NCI-H1694 (cell line): ENCODE results near the gene RBM39.
"Not testable (repeated sequence)": the region's sequence is repeated elsewhere in the genome, so short reads cannot be mapped to it uniquely, and the experiment has no call there.

Experiments used
- DNase-seq: peaks from one replicate; lab custom pipeline; 2025; lab: John Stamatoyannopoulos, UW

Gene RBM39

DNA sequence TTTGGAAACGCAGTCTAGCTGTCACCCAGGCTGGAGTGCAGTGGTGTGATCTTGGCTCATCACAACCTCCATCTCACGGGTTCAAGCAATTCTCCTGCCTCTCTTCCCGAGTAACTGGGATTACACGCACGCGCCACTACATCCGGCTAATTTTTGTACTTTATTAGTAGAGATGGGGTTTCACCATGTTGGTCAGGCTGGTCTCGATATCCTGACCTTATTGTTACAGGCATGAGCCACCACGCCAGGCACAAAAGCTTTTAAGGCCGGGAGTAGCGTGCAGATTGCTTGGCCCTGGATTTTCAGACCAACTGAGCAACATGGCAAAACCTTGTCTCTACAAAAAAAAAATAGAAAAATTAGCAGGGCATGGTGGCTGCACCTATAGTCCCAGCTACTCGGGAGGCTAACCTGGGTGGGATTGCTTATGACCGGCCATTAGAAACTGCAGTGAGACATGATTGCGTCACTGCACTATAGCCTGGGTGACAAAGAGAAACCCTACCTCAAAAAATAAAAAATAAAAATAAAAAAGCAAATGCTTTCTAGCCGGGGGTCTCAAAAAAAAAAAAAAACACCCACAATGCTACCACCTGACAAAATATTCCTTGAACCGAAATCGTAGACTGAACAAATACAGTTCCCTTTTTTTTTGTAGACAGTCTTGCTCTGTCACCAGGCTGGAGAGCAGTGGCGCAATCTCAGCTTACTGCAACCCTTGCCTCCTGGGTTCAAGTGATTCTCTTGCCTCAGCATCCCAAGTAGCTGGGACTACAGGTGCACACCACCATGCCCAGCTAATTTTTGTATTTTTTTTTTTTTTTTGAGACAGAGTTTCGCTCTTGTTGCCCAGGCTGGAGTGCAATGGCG, 15.0 kb downstream of the RBM39 start:
- DNase-seq: no peak

DNA sequence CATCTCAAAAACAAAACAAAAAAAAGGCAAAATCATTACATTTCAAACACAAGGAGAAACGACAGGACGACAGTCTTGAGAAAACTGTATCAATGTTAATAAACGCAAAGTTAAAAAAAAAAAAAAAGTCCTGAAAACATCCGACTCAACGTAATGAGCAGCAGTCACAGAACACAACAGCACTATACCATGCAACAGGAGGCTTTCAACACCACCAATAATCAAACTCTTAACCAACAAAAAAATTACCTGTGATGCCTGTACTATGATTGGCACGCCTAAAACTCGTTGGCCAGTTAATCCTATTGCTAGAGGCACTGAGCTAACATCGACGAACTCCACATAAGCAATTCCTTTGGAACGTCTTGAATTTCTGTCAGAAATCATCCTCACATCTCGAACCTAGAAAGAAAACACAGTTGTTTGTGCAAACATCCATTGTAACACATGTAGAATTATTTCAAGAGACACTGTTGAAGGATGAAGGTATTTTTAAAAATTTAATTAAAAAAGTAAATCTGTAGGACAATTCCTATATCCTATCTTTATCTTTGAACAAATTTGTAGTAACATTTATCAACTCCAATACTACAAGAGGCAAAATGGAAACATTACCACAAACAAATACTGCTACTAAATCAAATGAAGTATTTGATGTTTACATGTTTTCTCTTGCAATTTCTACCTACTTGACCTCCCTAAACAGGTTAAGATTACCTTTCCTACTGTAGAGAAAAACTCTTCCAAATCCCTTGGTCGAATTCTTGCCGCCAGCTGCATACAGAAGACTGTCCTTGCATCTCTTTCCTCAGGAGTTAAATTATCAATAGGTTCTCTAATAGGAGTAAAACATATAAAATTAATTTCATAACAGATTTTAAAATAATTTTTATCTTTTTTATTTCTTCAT, 17.5 kb downstream of the RBM39 start:
- no peak for DNase-seq

GRCh38 chr20:35723652-35724320, 18.3 kb downstream of the RBM39 start:
- DNase-seq: not testable (repeated sequence)

GRCh38 chr20:35723275-35723639, 18.8 kb downstream of the RBM39 start:
- not testable (repeated sequence) for DNase-seq

- no peak for DNase-seq
Observed at GRCh38 chr20:35721621-35722020, 20.4 kb downstream of the RBM39 start.

- DNase-seq: no peak
Observed at GRCh38 chr20:35721219-35721618, 20.8 kb downstream of the RBM39 start.

- no peak for DNase-seq
Observed at GRCh38 chr20:35720165-35721123, 21.6 kb downstream of the RBM39 start.

GRCh38 chr20:35719717-35720116, 22.3 kb downstream of the RBM39 start:
- DNase-seq: no peak

GRCh38 chr20:35718972-35719635, 23.0 kb downstream of the RBM39 start:
- DNase-seq: no peak

GRCh38 chr20:35718321-35718720, 23.7 kb downstream of the RBM39 start:
- not testable (repeated sequence) for DNase-seq

GRCh38 chr20:35716330-35716729, 25.7 kb downstream of the RBM39 start:
- DNase-seq: no peak

GRCh38 chr20:35715652-35716051, 26.4 kb downstream of the RBM39 start:
- no peak for DNase-seq

DNA sequence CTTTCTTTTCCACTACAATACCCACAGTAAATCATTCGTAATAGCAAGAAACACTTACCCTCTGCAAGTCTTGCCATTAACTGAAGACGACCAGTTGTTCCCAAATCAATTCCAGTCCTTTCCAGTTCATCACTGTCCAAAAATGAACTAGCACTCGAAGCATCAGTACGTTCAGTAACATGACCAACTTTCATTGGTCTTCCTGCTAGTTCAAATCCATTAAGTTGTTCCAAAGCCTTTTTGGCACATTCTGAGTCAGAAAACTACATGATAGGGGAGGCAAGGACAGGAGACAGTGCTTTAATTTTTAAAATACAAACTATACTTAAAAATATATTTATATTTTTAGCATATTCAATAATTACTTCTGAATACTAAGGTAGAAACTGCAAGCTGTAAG, 27.9 kb downstream of the RBM39 start:
- DNase-seq: no peak

- DNase-seq: not testable (repeated sequence)
Observed at GRCh38 chr20:35713120-35713519, 28.9 kb downstream of the RBM39 start.

GRCh38 chr20:35711588-35712209, 30.4 kb downstream of the RBM39 start:
- no peak for DNase-seq

GRCh38 chr20:35710884-35711587, 31.0 kb downstream of the RBM39 start:
- no peak for DNase-seq

DNA sequence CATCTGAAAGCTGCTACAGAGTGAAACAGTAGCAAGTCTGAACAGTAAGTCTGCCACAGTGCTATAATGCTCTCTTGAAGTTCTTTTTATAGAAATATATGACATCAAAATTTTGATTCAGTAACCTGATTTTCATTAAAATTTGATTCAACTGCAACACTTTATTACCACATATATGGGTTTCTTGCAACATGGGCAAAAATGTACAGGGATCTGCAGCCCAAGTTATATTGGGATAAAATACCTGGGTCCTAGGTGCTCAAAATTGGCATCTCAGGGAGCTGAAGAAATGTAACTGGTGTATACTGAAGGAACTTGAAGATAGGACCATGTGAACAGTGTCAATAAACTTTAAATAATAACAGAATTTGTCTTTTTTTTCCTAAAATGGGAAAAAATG, 32.0 kb downstream of the RBM39 start:
- no peak for DNase-seq

DNA sequence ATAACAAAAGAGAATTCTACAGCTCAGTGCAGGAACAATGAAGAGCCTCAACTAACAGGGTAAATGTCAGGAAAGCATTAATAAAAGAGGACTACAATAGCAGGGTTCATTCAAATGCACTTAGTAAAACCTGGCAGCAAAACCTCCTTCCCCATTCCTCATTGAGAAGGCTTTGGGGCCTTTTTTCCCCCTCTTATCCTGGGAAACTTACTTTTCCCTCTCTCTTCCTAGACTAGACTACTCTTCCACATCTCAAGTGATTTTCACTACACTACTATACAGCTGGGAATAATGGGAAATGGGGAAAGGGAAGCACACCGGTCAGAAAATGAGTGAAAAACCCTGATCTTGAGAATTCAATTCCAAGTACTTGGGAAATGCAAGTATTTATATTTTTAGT, 32.8 kb downstream of the RBM39 start:
- no peak for DNase-seq

DNA sequence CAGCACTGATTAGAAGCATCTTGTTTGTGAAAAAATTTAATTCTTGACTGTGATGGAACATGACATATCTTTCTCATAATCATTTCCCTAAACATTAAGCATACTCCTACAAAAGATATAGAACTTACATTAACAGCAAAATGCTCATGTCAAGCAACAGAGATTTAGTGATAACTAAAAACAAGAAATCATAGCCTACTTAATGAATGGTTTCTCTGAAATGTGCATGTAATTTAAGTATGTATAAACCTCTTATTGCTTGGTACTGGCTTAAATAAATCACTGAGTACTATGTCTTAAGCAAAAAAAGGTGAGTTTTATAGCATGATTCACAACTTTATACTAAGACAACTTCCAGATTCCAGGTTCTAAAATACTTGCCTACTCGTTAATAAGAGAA, 33.6 kb downstream of the RBM39 start:
- DNase-seq: no peak
